HG03354 (cell line): Measurements from ENCODE around the gene GPI.

Source experiments
- ATAC-seq: cut with Tn5 transposase; IDR thresholded peaks from one replicate; pipeline ENCODE4 v1.9.1; 2021; ENCODE audit warnings: mild to moderate bottlenecking; ENCODE audit not compliant: unreplicated experiment, poor library complexity, severe bottlenecking

GPI gene

DNA sequence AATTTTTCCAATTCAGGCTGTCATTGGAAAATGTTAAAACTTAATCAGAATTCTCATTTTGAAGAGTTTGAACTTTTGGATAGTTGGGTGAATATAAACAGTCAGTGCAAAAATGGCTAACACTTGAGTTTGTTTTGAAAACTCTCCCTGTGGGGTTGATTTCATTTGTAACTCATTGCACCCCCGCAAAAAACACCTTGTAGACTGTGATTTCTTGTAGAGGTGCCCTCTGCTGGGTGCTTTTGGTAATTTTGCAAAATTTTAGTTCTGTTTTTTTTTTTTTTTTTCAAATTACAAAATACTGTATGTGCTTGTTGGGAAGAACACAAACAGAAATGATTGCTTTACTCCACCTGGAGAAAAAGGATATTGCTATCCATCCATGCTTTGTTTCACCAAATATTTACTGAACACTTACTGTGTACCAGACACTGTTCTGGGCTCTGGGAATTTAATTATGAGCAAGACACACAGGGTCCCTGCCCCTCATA lies 28.2 kb upstream of the GPI start:
- ATAC-seq = no peak

DNA sequence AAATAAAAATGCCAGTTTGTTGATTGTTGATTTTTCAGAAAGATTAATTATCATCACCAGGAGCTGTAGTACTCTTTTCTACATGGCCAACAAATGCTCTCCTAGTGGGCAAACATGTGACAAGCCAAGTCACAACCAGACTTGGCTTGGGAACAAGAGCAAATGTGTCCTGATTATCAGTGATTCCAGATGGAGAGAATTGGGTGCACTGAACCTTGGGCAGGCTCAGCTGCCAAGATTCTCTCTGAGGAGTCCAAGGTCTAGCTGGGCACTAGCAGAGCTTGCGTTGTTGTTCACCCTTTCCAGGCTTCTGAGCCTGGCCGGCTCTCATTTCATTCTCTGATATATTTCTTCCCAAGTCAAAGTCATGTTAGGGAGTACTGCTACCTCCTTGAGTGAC lies 27.3 kb upstream of the GPI start:
- no peak for ATAC-seq

DNA sequence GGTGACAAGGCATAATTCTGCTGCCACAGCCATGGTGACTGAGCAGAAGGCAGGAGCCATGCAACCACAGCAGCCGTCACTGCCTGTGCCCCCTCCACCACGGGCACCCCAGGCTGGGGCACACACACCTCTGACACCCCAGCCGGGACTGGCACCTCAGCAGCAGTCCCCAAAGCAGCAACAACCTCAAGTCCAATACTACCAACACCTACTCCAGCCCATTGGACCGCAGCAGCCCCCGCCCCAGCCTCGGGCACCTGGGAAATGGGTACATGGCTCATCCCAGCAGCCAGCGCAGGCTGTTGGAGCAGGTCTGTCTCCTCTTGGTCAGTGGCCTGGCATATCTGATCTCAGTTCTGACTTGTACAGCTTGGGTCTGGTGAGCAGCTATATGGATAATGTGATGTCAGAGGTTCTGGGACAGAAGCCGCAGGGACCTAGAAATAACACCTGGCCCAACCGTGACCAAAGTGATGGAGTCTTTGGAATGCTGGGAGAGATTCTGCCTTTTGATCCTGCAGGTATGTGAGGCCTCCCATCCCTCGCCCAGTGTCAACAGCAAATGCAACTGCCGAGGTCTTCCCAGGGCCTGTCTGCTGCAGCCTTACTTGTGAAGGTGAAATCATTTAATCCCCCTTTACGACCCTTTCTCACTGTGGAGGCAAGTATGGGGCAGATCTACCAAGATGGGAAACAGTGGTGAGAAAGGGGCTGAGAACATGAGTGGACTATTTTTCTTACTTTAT lies 22.9 kb upstream of the GPI start:
- no peak for ATAC-seq

DNA sequence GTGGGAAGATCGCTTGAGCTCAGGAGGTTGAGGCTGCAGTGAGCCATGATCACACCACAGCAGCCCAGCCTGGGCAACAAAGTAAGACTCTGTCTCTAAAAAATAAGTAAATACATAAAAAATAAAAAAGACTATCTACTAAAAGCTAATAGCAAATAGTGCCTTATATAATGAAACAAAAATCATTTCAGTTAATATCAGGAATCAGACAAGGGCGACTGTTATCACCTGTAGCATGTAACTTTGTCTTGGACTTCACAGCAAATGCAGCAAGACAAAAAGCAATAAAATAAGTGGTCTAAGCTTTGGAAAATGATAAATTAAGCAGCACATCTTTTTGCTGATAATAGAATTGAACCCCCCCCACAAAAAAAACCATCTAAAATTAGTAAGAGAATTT lies 21.2 kb upstream of the GPI start:
- ATAC-seq = no peak

DNA sequence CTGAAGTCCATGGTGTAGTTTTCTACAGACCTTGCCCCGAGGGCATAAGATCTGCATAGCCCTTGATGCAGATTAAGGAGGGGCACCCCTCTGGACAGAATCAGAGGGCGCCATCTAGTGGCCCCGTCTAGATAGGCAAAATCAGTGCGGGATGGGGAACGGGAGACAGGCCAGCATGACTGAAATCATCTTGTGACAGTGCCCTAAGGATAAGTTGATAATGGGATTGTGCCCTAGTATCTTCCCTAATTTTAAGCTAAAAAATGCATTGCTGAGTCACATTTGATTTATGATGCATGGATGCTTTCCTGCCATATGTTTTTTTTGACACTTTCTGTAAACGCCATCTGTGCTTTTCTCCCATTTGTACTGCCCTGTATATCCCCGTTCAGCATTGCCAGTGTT lies 19.0 kb upstream of the GPI start:
- ATAC-seq = no peak

DNA sequence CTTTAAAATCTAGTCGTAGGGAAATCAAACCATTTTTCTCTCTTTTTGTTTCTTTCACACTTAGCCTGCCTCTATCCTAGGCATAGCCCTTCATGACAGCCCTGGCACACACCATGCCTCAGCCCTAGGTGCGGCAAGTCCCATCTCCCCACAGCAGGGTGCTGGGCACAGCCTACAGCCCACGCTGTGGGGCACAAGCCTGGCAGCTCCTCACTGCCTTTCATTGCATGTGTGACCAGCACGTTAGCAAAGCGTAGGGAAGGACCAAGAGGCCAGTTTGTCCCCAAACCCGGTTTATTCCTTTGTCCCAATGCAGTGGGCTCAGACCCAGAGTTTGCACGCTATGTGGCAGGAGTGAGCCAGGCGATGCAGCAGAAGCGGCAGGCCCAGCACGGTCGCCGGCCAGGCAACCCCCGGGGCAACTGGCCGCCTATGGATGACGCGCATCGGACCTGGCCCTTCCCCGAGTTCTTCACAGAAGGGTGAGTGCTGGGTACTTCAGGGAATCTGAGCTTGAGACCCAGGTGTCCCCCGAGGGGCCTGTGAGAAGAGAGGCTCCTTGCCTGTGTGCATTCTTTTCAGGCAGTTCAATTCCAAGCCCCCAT lies 17.3 kb upstream of the GPI start:
- ATAC-seq = no peak

DNA sequence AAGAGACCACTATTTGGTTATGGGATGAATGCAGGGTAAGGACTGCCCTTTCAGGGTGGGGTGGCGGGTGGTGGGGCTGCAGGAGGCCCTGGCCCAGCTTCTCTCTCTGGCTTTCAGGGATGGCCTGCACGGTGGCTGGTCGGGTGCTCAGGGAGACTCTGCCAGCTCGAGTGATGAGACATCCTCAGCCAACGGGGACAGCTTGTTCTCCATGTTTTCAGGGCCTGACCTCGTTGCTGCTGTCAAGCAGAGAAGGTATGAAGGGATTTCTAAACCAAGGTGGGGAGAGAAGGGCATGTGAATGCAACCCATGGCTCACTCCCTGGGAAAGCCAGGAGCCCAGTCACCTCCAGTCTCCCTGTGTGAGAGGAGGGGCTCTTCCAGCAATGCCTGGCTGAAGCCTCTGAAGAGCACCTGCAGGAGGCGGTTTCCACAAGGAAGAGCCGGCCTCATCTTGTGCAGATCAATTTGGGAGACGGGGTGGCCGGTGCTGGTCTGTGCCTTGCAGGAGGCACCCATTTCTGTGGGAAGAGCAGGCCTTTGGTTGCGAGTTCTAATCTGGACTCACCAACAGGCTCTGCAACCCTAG lies 16.0 kb upstream of the GPI start:
- ATAC-seq = no peak

DNA sequence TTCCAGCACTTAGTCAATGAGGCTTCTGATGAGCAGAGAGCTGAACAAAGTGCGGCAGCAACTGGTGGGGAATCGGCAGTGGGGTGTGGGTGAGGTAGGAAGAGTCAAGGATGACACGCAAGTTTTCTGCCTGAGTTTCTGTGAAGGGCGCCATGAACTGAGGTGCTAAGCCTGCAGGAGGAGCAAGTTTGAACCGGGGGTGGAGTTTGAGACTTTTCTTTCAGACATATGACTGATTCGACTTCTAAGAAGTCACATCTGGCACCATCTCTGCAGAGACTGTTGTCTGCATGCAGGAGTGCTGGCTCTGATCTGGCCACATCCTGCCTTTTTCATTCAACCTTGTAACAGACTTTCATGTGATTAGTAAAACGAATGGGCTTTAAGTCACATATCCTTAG lies 14.8 kb upstream of the GPI start:
- peak; percentile 61 for ATAC-seq

DNA sequence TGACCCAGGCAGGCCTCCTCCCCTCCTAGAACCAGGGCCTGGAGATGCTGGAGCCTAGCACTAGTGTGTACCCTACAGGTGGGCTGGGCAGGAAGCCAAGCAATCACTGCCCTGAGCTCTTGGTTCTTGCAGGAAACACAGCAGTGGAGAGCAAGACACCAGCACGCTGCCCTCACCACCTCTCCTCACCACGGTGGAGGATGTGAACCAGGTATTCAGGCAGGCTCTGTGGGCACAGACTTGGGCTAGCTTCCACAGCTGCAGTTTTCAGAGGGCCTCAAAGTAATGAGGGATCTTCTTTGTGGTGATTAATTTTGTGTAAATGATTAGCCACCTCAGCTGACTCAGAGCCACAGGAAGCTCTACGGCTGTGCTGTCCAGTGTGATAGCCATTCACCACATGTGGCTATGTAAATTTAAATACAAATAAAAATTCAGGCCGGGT lies 13.6 kb upstream of the GPI start:
- ATAC-seq = peak; percentile 71

DNA sequence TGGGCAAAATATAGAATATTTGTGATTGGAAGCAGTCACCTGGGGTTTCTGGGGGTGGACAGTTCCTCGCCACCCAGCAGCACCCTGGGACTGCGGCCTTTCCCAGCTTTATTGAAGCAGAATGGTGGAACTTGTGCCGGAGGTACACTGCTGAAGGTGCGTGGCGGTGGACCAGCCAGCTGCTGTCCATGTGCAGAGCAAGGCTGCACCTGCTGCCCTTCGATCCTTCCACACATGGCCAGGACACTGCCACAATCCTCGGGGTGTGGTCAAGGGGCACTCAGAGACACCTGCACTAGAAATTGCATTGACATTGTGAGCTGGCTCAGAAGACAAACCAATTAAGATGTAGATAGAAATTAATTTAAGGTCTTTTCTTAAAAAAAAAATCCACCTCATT lies 11.4 kb upstream of the GPI start:
- no peak for ATAC-seq

DNA sequence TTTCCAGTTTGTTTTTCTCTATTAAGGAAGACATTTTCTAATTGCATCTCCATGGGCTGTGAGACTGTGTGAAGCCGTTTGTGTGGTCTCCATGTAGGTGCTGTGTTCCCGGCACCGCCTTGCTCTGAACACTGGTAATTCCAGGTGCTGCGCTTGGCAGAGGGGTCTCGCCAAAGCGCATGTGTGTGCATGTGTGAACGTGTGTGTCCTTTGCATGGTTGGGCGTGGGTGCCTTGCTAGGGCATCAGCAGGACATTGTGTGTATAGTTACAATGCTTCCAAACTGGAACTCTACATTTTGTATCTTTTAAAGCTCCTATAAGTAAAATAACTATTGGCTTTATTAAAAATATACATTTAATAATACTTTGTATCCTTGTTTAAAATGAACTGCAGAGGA lies 9.8 kb upstream of the GPI start:
- ATAC-seq = no peak

DNA sequence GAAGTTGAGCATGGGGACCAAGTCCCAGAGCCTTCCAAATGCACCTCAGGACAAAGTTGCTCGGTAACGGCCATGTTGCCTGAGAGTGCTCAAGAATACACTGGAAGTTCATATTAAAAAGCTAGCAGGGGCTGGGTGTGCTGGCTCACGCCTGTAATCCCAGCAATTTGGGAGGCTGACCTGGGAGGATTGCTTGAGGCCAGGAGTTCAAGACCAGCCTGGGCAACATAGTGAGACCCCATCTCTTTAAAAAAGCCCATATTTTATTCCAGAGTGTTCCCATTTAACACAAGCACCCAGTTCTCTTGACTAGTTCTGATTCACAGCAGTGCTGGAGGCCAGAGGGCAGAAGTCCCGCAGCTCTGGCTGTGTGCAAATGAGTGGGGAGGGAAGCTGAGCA lies 8.1 kb upstream of the GPI start:
- ATAC-seq = no peak

DNA sequence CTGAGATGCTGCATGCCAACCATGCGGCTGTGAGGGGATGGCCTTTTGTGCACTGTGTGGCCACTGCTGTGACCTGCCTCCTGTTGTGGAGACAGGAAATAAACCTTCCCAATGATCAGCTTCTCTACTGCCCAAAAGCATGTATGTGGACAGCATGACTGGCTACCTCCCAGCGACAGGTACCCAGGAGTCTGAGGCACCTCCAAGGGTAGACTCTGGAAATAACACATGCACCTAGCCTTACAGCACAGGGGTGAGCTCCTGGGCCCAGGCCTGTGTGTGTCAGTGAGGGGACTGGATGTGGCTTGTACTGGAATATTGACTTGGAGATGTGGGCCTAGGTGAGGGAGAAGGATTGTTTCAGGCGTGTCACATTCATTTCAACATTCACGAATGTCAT lies 7.6 kb upstream of the GPI start:
- no peak for ATAC-seq

DNA sequence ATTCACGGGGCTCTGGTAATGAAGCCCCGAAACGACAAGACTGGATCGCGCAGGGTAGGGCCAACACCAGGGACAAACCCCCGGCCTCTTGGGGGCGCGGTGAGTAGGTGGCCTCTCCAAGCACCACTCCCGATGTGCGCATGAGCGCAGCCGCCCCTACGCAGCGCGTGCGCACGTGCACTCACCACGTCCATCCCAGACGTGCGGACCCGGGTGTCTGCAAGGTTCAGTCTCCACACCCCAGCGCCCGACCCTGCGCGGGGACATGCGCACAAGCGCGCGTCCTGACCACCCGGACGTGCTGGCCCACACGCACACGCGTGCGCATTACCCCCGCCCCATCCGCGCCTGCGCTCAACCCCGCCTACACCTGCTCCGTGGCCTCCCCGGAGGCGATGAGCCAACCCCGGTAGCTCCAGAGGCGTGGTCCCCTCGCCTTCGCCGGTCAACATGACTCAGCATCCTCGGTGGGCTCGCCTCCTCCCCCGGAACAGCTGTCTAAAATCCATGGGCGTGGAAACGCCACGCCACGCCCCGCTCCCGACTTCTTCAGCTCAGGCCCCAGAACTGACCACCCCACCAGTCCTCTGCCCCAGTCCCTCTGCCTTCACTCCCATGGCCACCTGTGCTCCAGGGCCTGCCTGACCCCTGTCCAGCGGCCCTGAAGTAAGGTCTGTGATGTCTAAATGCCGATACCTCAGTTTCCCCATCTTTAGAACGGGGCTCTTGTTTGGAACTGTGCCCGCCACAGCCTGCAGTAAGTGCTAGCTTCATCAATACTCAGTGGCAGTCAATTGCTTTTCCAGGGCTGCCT lies 5.6 kb upstream of the GPI start:
- peak; percentile 91 for ATAC-seq

DNA sequence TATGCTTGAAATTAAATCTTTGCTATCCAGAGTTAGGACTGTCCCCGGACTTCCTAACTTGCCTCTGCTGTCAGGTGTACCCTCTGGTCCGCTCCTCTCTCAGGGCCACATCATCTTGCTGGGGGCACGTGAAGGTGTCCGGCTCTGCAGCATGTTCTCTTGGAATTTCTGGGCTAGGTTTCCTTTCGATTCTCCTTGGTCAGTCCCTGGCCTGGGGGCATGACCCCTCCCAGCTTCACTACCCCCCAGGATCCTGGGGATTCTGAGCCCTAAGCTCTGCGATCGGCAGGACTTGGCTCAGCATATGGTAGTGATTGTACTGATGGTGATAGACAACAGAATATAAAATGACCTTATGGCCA lies 5.1 kb upstream of the GPI start:
- no peak for ATAC-seq

DNA sequence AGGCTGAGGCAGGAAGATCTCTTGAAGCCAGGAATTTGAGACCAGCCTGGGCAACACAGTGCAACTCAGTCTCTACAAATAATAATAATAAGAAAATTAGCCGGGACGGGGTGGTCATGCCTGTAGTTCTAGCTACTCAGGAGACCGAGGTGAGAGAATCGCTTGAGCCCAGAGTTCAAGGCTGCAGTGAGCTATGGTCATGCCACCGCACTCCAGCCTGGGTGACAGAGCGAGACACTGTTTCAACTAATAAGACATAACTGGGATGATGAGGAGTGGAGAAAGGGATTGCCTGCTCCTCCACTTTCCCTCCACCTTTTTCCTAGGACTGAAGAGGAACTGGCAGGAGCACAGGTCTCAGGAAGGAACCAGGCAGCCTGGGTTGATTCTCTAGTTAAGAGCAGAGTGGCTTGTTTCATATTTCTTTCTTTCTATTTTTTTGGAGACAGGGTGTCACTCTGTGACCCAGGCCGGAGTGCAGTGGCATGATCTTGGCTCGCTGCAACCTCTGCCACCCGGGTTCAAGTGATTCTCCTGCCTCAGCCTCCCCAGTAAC lies 4.6 kb upstream of the GPI start:
- ATAC-seq = no peak

DNA sequence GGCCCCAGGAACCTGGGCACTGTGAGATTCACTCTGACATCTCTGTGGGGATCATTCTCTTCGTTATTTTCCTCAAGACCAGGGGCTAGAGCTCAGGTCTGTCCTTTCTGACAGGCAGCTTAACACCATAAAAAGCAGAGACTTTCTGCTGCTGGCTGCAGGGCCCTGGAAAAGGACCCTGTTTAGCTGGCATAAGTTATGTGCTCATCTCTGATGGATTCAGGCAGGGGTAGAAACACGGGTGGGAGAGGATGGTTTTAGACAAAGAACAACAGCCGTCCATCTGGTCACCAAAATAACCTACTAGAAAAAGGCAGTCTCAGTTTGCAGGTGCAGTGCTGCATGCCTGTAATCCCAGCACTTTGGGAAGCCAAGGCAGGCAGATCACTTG lies 2.3 kb upstream of the GPI start:
- ATAC-seq = no peak

DNA sequence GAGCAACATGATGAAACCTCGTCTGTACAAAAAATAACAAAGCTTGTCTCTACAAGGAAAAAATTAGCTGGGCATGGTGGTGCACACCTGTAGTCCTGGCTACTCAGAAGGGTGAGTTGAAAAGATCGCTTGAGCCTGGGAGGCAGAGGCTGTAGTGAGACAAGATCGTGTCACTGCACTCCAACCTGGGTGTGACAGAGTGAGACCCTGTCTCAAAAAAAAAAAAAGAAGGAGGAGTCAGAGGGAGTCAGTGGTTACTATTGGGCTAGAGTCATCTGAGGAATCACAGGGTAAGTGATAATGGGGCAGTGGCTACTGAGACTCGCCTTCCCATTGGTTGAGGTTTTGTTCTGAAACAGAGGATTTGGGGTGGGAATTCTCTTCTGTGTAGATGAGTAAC lies 1.9 kb upstream of the GPI start:
- no peak for ATAC-seq

DNA sequence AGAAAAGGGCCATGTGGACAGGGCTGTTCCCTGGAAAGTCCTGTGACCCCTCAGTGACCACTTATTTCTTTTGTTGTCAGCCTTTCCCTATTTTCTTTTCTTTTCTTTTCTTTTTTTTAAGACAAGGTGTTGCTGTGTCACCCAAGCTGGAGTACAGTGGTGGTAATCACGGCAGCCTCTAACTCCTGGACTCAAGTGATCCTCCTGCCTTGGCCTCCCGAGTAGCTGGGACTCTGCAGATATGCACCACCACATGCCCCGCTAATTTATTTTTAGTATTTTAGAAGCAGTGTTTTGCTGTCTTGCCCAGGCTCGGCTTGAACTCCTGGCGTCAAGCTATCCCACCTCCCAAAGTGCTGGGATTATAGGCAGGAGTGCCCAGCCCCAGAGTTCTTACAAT lies 1.1 kb upstream of the GPI start:
- ATAC-seq = no peak

DNA sequence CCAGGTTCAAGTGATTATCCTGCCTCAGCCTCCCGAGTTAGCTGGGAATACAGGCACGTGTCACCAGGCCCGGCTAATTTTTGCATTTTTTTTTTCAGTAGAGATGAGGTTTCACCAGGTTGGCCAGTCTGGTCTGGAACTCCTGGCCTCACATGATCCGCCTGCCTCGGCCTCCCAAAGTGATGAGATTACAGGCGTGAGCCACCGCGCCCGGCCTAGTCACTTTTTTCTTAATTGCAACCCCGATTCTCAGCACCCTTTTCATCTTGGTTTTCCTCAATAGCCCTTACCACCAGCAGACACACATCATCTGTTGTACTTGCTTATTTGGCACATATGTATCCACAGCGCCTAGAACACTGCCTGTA lies 550 bp upstream of the GPI start:
- ATAC-seq = no peak
